MCF 10A (cell line): ENCODE results near the gene ZFYVE9. TPM values are rescaled to one million over a fixed set of nuclear protein-coding genes. Genes with fewer than 3 reads are reported as not detected.

Experiments
- BruUV-seq: library from RNA; stranded (reverse); fragments of 400-500 nt; replicated peaks from 2 replicates; lab custom pipeline; 2021; lab: Mats Ljungman, UMichigan
- CTCF ChIA-PET: fragments of 300-600 bp; sonication (Branson Sonifier 250); formaldehyde crosslinking; extraction: SDS; loops from one replicate; lab custom pipeline; 2021; ENCODE audit warnings: antibody characterized with exemption, inconsistent platforms; lab: Yijun Ruan, JAX
- POLR2A ChIA-PET: fragments of 300-600, 350-650 bp; sonication (Branson Sonifier 250); formaldehyde crosslinking; extraction: SDS; loops from one replicate; lab custom pipeline; 2020; ENCODE audit warnings: antibody characterized with exemption, inconsistent platforms; lab: Yijun Ruan, JAX
- DNase-seq: peaks from one replicate; pipeline ENCODE4 v3.0.0-alpha.2; 2018; ENCODE audit not compliant: unreplicated experiment
- H3K27ac Mint-ChIP-seq: one replicate; pipeline ENCODE4 v1.8.0; 2022; ENCODE audit warnings: mild to moderate bottlenecking, low read depth, mixed read lengths; ENCODE audit not compliant: unreplicated experiment
- H3K27me3 Mint-ChIP-seq: one replicate; pipeline ENCODE4 v1.8.0; 2022; ENCODE audit warnings: mixed read lengths; ENCODE audit not compliant: insufficient read depth, unreplicated experiment
- H3K36me3 Mint-ChIP-seq: one replicate; pipeline ENCODE4 v1.8.0; 2022; ENCODE audit warnings: mild to moderate bottlenecking, moderate library complexity, mixed read lengths; ENCODE audit not compliant: insufficient read depth, unreplicated experiment
- H3K4me1 Mint-ChIP-seq: one replicate; pipeline ENCODE4 v1.8.0; 2022; ENCODE audit warnings: mixed read lengths; ENCODE audit not compliant: insufficient read depth, unreplicated experiment
- H3K4me3 Mint-ChIP-seq: one replicate; pipeline ENCODE4 v1.8.0; 2022; ENCODE audit warnings: mild to moderate bottlenecking, moderate library complexity, mixed read lengths; ENCODE audit not compliant: unreplicated experiment
- H3K9me3 Mint-ChIP-seq: one replicate; pipeline ENCODE4 v1.8.0; 2022; ENCODE audit warnings: mixed read lengths; ENCODE audit not compliant: unreplicated experiment
- intact Hi-C: fragments of 100-400 bp; cut with micrococcal nuclease; formaldehyde crosslinking; loops from 2 replicates; pipeline ENCODE4 v1.14.1; 2022
- total RNA-seq: library from RNA; stranded (reverse); gene quantifications from 2 replicates; pipeline ENCODE4 v1.2.3, GENCODE V29; 2022
- TF ChIP-seq, protein P1 (sequence below): fragments of 200-600 bp; IDR thresholded peaks from one replicate; pipeline ENCODE4 v1.8.0; 2022; ENCODE audit warnings: antibody characterized with exemption, mild to moderate bottlenecking; ENCODE audit not compliant: unreplicated experiment

Gene ZFYVE9
- total RNA-seq, 1 experiment from 2014 or later = 23.9 TPM

GRCh38 chr1:52268372-52268771 lies 126.5 kb downstream of the ZFYVE9 start:
- CTCF ChIA-PET = no interaction called here
- no peak for DNase-seq
- intact Hi-C loops = no loop called here

DNA sequence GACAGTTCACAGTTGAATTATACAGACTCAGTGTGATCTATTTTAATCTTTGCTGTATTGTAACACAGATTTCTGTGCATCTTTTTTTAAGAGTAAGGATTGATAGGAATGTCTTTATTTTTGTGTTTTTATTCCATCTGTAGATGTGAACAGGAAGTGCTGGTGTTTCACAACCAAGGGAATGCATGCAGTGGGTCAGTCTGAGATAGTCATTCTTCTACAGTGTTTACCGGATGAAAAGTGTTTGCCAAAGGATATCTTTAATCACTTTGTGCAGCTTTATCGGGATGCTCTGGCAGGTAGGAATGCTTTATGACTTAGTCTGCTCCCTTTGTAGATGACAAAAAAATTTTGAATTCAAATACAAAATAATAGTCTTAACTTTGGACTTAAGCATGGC lies 139.6 kb downstream of the ZFYVE9 start:
- Mint-ChIP-seq H3K4me3 (no peak overlapping the region), H3K27me3 (no peaks in the 10 kb centered on the region), H3K4me1 (no peaks in the 10 kb centered on the region), H3K27ac (no peak overlapping the region), H3K36me3 (peaks cover 27% of the 10 kb centered on the region), H3K9me3 (no peaks in the 10 kb centered on the region)
- ChIA-PET CTCF (no interaction called here), POLR2A (no interaction called here)
- TF ChIP-seq, protein P1, sequence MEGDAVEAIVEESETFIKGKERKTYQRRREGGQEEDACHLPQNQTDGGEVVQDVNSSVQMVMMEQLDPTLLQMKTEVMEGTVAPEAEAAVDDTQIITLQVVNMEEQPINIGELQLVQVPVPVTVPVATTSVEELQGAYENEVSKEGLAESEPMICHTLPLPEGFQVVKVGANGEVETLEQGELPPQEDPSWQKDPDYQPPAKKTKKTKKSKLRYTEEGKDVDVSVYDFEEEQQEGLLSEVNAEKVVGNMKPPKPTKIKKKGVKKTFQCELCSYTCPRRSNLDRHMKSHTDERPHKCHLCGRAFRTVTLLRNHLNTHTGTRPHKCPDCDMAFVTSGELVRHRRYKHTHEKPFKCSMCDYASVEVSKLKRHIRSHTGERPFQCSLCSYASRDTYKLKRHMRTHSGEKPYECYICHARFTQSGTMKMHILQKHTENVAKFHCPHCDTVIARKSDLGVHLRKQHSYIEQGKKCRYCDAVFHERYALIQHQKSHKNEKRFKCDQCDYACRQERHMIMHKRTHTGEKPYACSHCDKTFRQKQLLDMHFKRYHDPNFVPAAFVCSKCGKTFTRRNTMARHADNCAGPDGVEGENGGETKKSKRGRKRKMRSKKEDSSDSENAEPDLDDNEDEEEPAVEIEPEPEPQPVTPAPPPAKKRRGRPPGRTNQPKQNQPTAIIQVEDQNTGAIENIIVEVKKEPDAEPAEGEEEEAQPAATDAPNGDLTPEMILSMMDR = no peak
- DNase-seq = no peak
- intact Hi-C loops = no loop called here
- no TSS peak for BruUV-seq

More at GRCh38 chr1:52268372-52268771, 126.5 kb downstream of the ZFYVE9 start:
- H3K4me3 Mint-ChIP-seq = no peak overlapping the region
- H3K4me1 Mint-ChIP-seq = peaks cover 15% of the 10 kb centered on the region
- POLR2A ChIA-PET = no interaction called here
- no peak overlapping the region for H3K27ac Mint-ChIP-seq
- no peaks in the 10 kb centered on the region for H3K9me3 Mint-ChIP-seq
- H3K27me3 Mint-ChIP-seq = no peaks in the 10 kb centered on the region
- TF ChIP-seq, protein P1 = no peak
- BruUV-seq = no TSS peak
- H3K36me3 Mint-ChIP-seq = peaks cover 16% of the 10 kb centered on the region

- Mint-ChIP-seq H3K4me1 (no peaks in the 10 kb centered on the region), H3K27ac (no peak overlapping the region), H3K36me3 (peaks cover 21% of the 10 kb centered on the region), H3K4me3 (no peak overlapping the region), H3K9me3 (no peaks in the 10 kb centered on the region), H3K27me3 (no peaks in the 10 kb centered on the region)
- ChIA-PET CTCF (interaction anchor here (3.2 kb wide), 1 partner anchor 8 kb away, joined by 8 read pairs; no protein-coding TSS in a partner anchor), POLR2A (interaction anchor here (0.6 to 1.3 kb wide), 3 partner anchors 30 to 148 kb away, joined by 3 read pairs; no protein-coding TSS in a partner anchor)
- no TSS peak for BruUV-seq
- no peak for DNase-seq
- intact Hi-C loops = no loop called here
- TF ChIP-seq, protein P1 = no peak
These were observed 146.4 kb downstream of the ZFYVE9 start for GRCh38 chr1:52288286-52288685.

GRCh38 chr1:52294580-52294979 lies 152.7 kb downstream of the ZFYVE9 start:
- ChIA-PET CTCF (interaction anchor here (0.6 to 9.7 kb wide), 8 partner anchors 9 to 170 kb away, joined by 3 to 98 read pairs (median 4); no protein-coding TSS in a partner anchor), POLR2A (interaction anchor here (0.6 to 2.8 kb wide), 5 partner anchors 71 to 223 kb away, joined by 3 to 9 read pairs (median 4); partner anchors contain the start of gene ZFYVE9)
- no peaks in the 10 kb centered on the region for H3K27me3 Mint-ChIP-seq
- peaks cover 50% of the 10 kb centered on the region for H3K36me3 Mint-ChIP-seq
- H3K27ac Mint-ChIP-seq = no peak overlapping the region
- no TSS peak for BruUV-seq
- no peak for DNase-seq
- H3K4me3 Mint-ChIP-seq = no peak overlapping the region
- no peaks in the 10 kb centered on the region for H3K9me3 Mint-ChIP-seq
- intact Hi-C loops = no loop called here
- TF ChIP-seq, protein P1 = no peak
- H3K4me1 Mint-ChIP-seq = no peaks in the 10 kb centered on the region
